ENCODE results near the gene ECE1.
"Not testable (repeated sequence)": the region's sequence is repeated elsewhere in the genome, so short reads cannot be mapped to it uniquely, and the experiment has no call there.

ECE1 gene

GRCh38 chr1:21290546-21290944 is 282 bp upstream of the ECE1 start:
- no peak for DNase-seq

- DNase-seq, result no peak
Measured at GRCh38 chr1:21289127-21289526, 1.1 kb downstream of the ECE1 start.

- no peak for DNase-seq
Measured at GRCh38 chr1:21287905-21288514, 2.3 kb downstream of the ECE1 start.

- DNase-seq, result not testable (repeated sequence)
Measured at GRCh38 chr1:21285386-21285785, 4.9 kb downstream of the ECE1 start.

- no peak for DNase-seq
Measured at GRCh38 chr1:21285055-21285372, 5.2 kb downstream of the ECE1 start.

- DNase-seq, result no peak
Measured at GRCh38 chr1:21284206-21285054, 5.8 kb downstream of the ECE1 start.

GRCh38 chr1:21283524-21283923 is 6.7 kb downstream of the ECE1 start:
- no peak for DNase-seq

GRCh38 chr1:21282020-21282419 is 8.2 kb downstream of the ECE1 start:
- DNase-seq, result not testable (repeated sequence)

GRCh38 chr1:21280482-21280881 is 9.8 kb downstream of the ECE1 start:
- no peak for DNase-seq

GRCh38 chr1:21280011-21280471 is 10.2 kb downstream of the ECE1 start:
- no peak for DNase-seq

- DNase-seq, result no peak
Measured at GRCh38 chr1:21278860-21279845, 11.1 kb downstream of the ECE1 start.

GRCh38 chr1:21278208-21278859 is 11.9 kb downstream of the ECE1 start:
- DNase-seq, result no peak

- DNase-seq, result no peak
Measured at GRCh38 chr1:21277180-21277579, 13.1 kb downstream of the ECE1 start.

GRCh38 chr1:21272540-21272939 is 17.7 kb downstream of the ECE1 start:
- DNase-seq, result no peak

GRCh38 chr1:21271550-21271949 is 18.7 kb downstream of the ECE1 start:
- DNase-seq, result no peak

GRCh38 chr1:21270086-21270689 is 20.1 kb downstream of the ECE1 start:
- no peak for DNase-seq

GRCh38 chr1:21269461-21270085 is 20.7 kb downstream of the ECE1 start:
- DNase-seq, result no peak

- DNase-seq, result no peak
Measured at GRCh38 chr1:21268281-21269239, 21.7 kb downstream of the ECE1 start.

GRCh38 chr1:21267191-21268077 is 22.8 kb downstream of the ECE1 start:
- no peak for DNase-seq
